ENCODE data around the gene NT5E.

The NT5E gene

DNA sequence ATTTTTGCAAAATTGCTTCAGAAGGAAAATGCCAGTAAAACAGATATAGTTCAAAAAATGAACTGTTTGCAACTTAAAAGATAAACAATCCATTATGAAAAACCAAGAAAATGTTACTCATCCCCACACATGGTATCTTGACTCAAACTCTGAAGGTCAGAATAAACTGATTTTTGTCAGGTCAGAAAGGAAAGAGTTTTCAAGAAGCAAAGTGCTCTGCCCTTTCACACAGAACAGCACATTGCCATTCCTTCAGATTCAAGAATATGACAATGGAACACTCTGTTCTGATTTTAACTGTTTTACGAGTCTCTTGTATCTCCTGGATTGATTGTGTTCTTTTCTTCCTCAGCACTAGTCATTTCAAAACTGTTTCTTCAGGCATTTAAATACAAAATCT, 33.8 kb upstream of the NT5E start:
- no peak for DNase-seq (ENCODE audit: extremely low read depth, low read depth)
- no peak overlapping the region for H3K4me3 ChIP-seq (replicated peaks; ENCODE audit: low read depth, low read length)
- TF ChIP-seq, protein P1, sequence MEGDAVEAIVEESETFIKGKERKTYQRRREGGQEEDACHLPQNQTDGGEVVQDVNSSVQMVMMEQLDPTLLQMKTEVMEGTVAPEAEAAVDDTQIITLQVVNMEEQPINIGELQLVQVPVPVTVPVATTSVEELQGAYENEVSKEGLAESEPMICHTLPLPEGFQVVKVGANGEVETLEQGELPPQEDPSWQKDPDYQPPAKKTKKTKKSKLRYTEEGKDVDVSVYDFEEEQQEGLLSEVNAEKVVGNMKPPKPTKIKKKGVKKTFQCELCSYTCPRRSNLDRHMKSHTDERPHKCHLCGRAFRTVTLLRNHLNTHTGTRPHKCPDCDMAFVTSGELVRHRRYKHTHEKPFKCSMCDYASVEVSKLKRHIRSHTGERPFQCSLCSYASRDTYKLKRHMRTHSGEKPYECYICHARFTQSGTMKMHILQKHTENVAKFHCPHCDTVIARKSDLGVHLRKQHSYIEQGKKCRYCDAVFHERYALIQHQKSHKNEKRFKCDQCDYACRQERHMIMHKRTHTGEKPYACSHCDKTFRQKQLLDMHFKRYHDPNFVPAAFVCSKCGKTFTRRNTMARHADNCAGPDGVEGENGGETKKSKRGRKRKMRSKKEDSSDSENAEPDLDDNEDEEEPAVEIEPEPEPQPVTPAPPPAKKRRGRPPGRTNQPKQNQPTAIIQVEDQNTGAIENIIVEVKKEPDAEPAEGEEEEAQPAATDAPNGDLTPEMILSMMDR (IDR thresholded peaks at IDR 0.05; ENCODE audit: low read depth, low read length, missing control alignments), result no peak

- no peak overlapping the region for H3K4me3 ChIP-seq (replicated peaks; ENCODE audit: low read depth, low read length)
- TF ChIP-seq, protein P1 (IDR thresholded peaks at IDR 0.05; ENCODE audit: low read depth, low read length, missing control alignments), result no peak
- DNase-seq (ENCODE audit: extremely low read depth, low read depth), result no peak
Measured at GRCh38 chr6:85416766-85417165, 33.1 kb upstream of the NT5E start.

DNA sequence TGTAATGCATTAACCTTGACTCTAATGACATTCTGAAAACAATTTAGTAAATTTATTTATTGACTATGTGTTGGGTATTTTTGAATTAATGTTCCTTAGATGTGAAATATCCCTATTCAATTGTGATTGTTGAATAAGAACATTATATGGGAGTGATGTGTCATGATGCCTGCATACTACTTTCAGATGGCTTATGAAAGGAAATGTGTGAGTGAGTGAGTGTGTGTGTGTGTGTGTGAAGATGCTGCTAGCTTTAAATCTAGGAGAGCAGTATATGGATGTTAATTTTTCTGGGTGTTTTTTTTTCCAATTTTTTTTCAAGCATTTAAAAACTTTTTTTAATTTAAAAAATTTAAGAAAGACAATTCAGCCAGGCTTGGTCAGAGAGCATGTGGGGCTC, 32.5 kb upstream of the NT5E start:
- TF ChIP-seq, protein P1 (IDR thresholded peaks at IDR 0.05; ENCODE audit: low read depth, low read length, missing control alignments), result no peak
- no peak for DNase-seq (ENCODE audit: extremely low read depth, low read depth)

DNA sequence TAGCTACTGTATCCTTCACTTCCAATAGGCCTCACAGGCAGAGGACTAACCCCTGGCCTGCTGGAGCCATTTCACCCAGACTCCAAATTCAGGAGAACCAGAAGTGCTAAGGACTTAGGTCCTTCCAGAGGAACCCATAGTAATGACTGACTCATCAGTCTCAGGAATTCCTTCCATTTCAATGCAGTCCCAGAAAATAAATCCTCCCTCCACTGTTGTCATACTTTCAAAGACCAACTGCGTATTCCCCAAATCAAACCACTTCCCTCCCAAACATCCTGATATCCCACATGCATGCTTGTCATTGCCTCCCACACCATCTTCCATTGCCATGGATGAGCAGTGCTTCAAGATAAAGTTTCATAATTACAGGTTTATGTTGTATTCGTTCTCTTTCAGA, 31.8 kb upstream of the NT5E start:
- TF ChIP-seq, protein P1 (IDR thresholded peaks at IDR 0.05; ENCODE audit: low read depth, low read length, missing control alignments), result no peak
- H3K4me3 ChIP-seq (replicated peaks; ENCODE audit: low read depth, low read length), result no peak overlapping the region
- no peak for DNase-seq (ENCODE audit: extremely low read depth, low read depth)

More for the DNA sequence above, 32.5 kb upstream of the NT5E start:
- no peak overlapping the region for H3K4me3 ChIP-seq (replicated peaks; ENCODE audit: low read depth, low read length)

GRCh38 chr6:85419046-85419759, 30.7 kb upstream of the NT5E start:
- DNase-seq (ENCODE audit: extremely low read depth, low read depth), result no peak
- TF ChIP-seq, protein P1 (IDR thresholded peaks at IDR 0.05; ENCODE audit: low read depth, low read length, missing control alignments), result no peak
- no peak overlapping the region for H3K4me3 ChIP-seq (replicated peaks; ENCODE audit: low read depth, low read length)

GRCh38 chr6:85420551-85420950, 29.3 kb upstream of the NT5E start:
- DNase-seq (ENCODE audit: extremely low read depth, low read depth), result no peak
- H3K4me3 ChIP-seq (replicated peaks; ENCODE audit: low read depth, low read length), result no peak overlapping the region
- TF ChIP-seq, protein P1 (IDR thresholded peaks at IDR 0.05; ENCODE audit: low read depth, low read length, missing control alignments), result no peak

DNA sequence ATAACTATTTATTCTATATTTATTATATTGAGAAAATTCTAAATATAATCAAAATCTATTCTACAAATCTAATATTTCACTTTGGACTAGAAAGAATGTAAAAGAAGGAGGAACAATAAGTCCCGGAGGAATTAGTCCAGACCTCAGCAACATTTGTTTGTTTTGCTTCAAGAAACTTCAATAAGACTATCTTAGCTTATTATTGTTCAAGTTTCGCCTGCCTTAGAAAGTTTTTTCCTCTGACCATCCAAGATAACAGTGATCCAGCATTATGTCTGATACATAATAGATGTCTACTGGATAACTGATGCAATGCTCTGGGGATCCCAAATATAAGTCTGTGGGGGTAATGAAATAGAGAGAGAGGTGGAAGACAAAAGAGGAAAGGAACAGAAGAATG, 28.7 kb upstream of the NT5E start:
- H3K4me3 ChIP-seq (replicated peaks; ENCODE audit: low read depth, low read length), result no peak overlapping the region
- DNase-seq (ENCODE audit: extremely low read depth, low read depth), result no peak
- TF ChIP-seq, protein P1 (IDR thresholded peaks at IDR 0.05; ENCODE audit: low read depth, low read length, missing control alignments), result no peak

Measured in HFF-Myc (cell line).